ENCODE measurements around the gene ERC2. TPM values are rescaled to one million over a fixed set of nuclear protein-coding genes. Genes with fewer than 3 reads are reported as not detected.

ERC2 gene
- total and polyA plus RNA-seq, 2 of the 8 experiments (the other 6 are each of a cell fraction or from before 2014, with no cell fraction given) = 16.4 to 22.8 TPM

- POLR2A ChIA-PET (ENCODE audit: partially characterized antibody) = interaction anchor here (0.7 kb wide), 2 partner anchors 122 to 353 kb away, joined by 4 read pairs; no protein-coding TSS in a partner anchor
- no peak for TF ChIP-seq BRCA1 (IDR thresholded peaks at IDR 0.05; ENCODE audit: low read depth, low read length)
- TF ChIP-seq CHD2 (IDR thresholded peaks at IDR 0.05; ENCODE audit: low read length) = no peak
- TF ChIP-seq POLR2A (IDR thresholded peaks at IDR 0.05; ENCODE audit: control extremely low read depth in 1 of 2, low read depth in 2 of 2, low read length in 2 of 2) = no peak
- no peak for TF ChIP-seq SP1 (IDR thresholded peaks at IDR 0.05; ENCODE audit: low read depth, low read length)
- no peak for TF ChIP-seq HDAC6 (IDR thresholded peaks at IDR 0.05; ENCODE audit: low read depth, low read length)
- TF ChIP-seq TAF1 (IDR thresholded peaks at IDR 0.05; ENCODE audit: low read depth, low read length) = no peak
- no peak for TF ChIP-seq KDM1A (IDR thresholded peaks at IDR 0.05; ENCODE audit: borderline replicate concordance, low read length)
- no peak for TF ChIP-seq RNF2 (IDR thresholded peaks at IDR 0.05; ENCODE audit: borderline replicate concordance, low read depth, low read length, missing control alignments, poor library complexity, severe bottlenecking)
- no peak for TF ChIP-seq E2F6 (IDR thresholded peaks at IDR 0.05)
- no peak for TF ChIP-seq SP2 (IDR thresholded peaks at IDR 0.05; ENCODE audit: low read length)
- TF ChIP-seq MAFK (IDR thresholded peaks at IDR 0.05; ENCODE audit: low read depth, low read length) = no peak
- no peak for TF ChIP-seq NRF1 (IDR thresholded peaks at IDR 0.05; ENCODE audit: low read depth, low read length)
- TF ChIP-seq BACH1 (IDR thresholded peaks at IDR 0.05; ENCODE audit: low read length) = no peak
- TF ChIP-seq RBBP5 (IDR thresholded peaks at IDR 0.05; ENCODE audit: borderline replicate concordance, low read depth, low read length) = no peak
- no peak for TF ChIP-seq EGR1 (IDR thresholded peaks at IDR 0.05; ENCODE audit: borderline replicate concordance, low read depth, low read length)
Measured at GRCh38 chr3:56443372-56443771, 24.9 kb downstream of the ERC2 start.

More at GRCh38 chr3:56443372-56443771, 24.9 kb downstream of the ERC2 start:
- Histone ChIP-seq H4K5ac (ENCODE audit: insufficient read length, low read depth, low read length) (no peak overlapping the region), H3K27ac (ENCODE audit: low read depth, low read length) (no peak overlapping the region), H4K8ac (ENCODE audit: extremely low read depth, insufficient read depth, low read length) (no peak overlapping the region), H3K79me2 (ENCODE audit: control insufficient read depth in 1 of 2, insufficient read depth in 2 of 2, low read length in 2 of 2) (peaks cover 0 to 7% of the 10 kb centered on the region in 2 experiments; a peak in 1 of 4 replicates), H4K91ac (replicated peaks; ENCODE audit: insufficient read length, low read length) (no peak overlapping the region), H3K27me3 (replicated peaks in 1 of 4; ENCODE audit: control insufficient read depth in 3 of 4, extremely low read depth in 1 of 4, insufficient read depth in 3 of 4, low read length in 3 of 4) (no peaks in the 10 kb centered on the region), H3K4me1 (replicated peaks in 1 of 4; ENCODE audit: control insufficient read depth in 3 of 4, insufficient read depth in 4 of 4, low read length in 3 of 4) (no peaks in the 10 kb centered on the region), H3K23me2 (ENCODE audit: low read depth, low read length) (no peaks in the 10 kb centered on the region), H2BK120ac (replicated peaks; ENCODE audit: low read depth, low read length) (no peak overlapping the region), H3K14ac (ENCODE audit: insufficient read length) (no peak overlapping the region), H2BK20ac (ENCODE audit: low read length) (no peak overlapping the region), H3K56ac (replicated peaks; ENCODE audit: insufficient read length, low read depth, low read length) (no peak overlapping the region), H3K18ac (ENCODE audit: extremely low read depth, low read length) (no peak overlapping the region), H2AK5ac (ENCODE audit: low read depth, low read length) (no peak overlapping the region), H3K9ac (replicated peaks in 1 of 4; ENCODE audit: extremely low read depth in 1 of 4, low read depth in 3 of 4, low read length in 3 of 4) (no peak overlapping the region), H3K4me2 (ENCODE audit: insufficient read depth in 1 of 2, low read depth in 2 of 2, low read length in 2 of 2) (no peak overlapping the region), H2AFZ (ENCODE audit: low read length) (no peak overlapping the region), H2BK12ac (ENCODE audit: low read depth, low read length) (no peak overlapping the region), H3K4ac (replicated peaks; ENCODE audit: insufficient read length, low read depth, low read length) (no peak overlapping the region), H3K4me3 (ENCODE audit: extremely low read depth in 1 of 4, insufficient read depth in 2 of 4, low read depth in 3 of 4, low read length in 4 of 4) (no peak overlapping the region), H2BK15ac (ENCODE audit: low read length) (no peak overlapping the region), H3K36me3 (ENCODE audit: control insufficient read depth in 2 of 4, insufficient read depth in 4 of 4, low read length in 3 of 4) (no peaks in the 10 kb centered on the region), H3K23ac (ENCODE audit: insufficient read length) (no peak overlapping the region), H3K79me1 (ENCODE audit: low read depth, low read length) (no peaks in the 10 kb centered on the region), H3K9me3 (ENCODE audit: insufficient read depth in 2 of 2, low read depth in 1 of 2, low read length in 1 of 2) (peaks cover 0 to 6% of the 10 kb centered on the region in 2 experiments; a peak in 1 of 4 replicates), H4K20me1 (replicated peaks in 1 of 2; ENCODE audit: control insufficient read depth in 1 of 2, insufficient read depth in 2 of 2, low read length in 2 of 2) (peaks cover 0 to 4% of the 10 kb centered on the region in 2 experiments), H2BK5ac (ENCODE audit: low read depth, low read length) (no peak overlapping the region)
- CTCF ChIA-PET (ENCODE audit: partially characterized antibody) = interaction anchor here (0.6 to 8.5 kb wide), 4 partner anchors 8 to 104 kb away, joined by 3 to 133 read pairs (median 46); no protein-coding TSS in a partner anchor
- FAIRE-seq (no peak), DNase-seq (ENCODE audit: low read depth in 1 of 2, low spot score in 2 of 2) (no peak)
- WGBS, 2 experiments (ENCODE audit: extremely low coverage in 1 of 2, insufficient coverage in 1 of 2, insufficient read length in 1 of 2, insufficient replicate concordance in 2 of 2, low coverage in 1 of 2, low lambda C conversion rate in 2 of 2, missing lambda C conversion rate in 1 of 2) = 93% methylated on average over 3 of the region's 3 CpGs; no CpG with 5 or more reads in 1 of the 2 experiments

Data from H1 (cell line).